GM21367 (cell line): ENCODE measurements around the gene DUSP28.
"Not testable (repeated sequence)": the region's sequence is repeated elsewhere in the genome, so short reads cannot be mapped to it uniquely, and the experiment has no call there.

Experiments used
- ATAC-seq: cut with Tn5 transposase; IDR thresholded peaks from one replicate; pipeline ENCODE4 v1.9.1; 2021; ENCODE audit not compliant: unreplicated experiment

The DUSP28 gene

GRCh38 chr2:240560480-240561324 lies 545 bp downstream of the DUSP28 start:
- ATAC-seq, result peak; percentile 56

- ATAC-seq, result no peak
These were observed 1.3 kb downstream of the DUSP28 start for GRCh38 chr2:240561325-240561971.

DNA sequence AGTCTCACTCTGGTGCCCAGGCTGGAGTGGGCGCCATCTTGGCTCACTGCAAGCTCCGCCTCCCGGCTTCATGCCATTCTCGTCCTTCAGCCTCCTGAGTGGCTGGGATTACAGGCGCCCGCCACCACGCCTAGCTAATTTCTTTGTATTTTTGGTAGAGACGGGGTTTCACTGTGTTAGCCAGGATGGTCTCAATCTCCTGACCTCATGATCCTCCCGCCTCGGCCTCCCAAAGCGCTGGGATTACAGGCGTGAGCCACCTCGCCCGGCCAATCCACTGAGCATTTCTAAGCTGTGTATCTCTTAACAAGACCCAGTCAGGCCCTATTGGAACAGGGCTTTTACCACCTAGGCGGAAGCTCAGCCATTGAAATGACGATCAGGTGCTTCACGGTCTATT lies 3.1 kb downstream of the DUSP28 start:
- ATAC-seq, result not testable (repeated sequence)

DNA sequence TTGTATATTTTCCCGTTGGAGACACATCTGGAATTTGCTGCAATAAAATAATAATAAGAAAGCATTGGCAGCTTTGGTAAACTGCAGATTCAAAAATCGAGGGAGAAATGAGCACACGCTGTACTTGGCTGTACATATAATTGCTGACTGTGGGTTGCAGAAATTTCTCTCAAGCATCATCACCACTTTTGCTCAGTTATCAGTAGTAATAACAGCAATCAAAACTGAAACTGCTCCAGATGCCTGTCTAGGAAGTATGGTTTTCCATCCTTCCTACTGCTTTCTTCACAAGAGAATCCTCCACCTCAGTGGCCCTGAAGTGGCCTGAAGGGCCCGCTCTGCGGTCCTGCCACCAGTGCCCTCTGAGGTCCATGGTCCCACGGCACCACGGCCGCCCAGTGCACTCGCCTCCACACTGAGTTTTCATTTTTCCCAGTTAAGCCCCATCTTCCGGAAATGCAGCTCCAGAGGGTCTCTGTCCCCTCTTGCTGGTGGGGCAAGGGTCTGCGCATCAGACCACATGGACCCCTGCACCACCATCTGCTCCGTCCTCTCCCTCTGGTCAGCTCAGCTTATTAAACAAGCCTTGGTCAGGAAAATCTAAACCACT lies 3.9 kb downstream of the DUSP28 start:
- ATAC-seq, result no peak

DNA sequence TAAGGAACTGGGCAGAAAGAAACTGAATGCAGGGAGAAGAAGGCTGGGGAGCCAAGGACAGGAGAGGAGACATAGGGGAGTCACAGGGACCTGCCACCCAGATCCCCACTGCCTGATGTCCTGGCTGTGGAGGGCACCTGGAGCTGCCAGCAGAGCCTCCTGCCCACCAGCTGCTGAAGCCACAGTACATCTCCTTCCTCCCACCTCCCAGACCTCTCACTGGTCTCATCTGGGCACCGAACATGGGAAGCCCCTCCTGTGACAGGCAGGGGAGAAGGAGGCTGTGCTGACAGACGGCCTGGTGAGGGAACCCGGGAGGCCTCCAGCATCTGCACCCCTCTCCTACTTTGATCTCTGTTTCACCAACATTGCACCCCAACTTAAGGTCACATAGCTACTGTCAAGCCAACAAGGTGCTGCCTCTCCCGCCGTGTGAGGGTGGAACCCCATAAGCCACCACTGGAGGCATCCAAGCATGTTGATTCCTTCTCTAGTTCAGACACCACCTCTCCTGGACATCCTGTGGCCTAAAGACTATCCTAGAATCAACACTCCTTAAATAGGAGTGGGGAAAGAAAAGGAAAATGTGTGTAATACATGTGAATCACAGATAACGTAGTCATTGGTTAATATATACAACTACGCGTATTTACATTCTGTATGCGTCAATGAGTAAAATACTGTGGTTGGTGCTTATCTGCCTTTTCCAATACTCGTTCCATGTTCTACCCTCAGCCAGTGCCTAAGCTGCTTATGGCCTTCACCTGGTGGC lies 4.6 kb downstream of the DUSP28 start:
- ATAC-seq, result no peak

DNA sequence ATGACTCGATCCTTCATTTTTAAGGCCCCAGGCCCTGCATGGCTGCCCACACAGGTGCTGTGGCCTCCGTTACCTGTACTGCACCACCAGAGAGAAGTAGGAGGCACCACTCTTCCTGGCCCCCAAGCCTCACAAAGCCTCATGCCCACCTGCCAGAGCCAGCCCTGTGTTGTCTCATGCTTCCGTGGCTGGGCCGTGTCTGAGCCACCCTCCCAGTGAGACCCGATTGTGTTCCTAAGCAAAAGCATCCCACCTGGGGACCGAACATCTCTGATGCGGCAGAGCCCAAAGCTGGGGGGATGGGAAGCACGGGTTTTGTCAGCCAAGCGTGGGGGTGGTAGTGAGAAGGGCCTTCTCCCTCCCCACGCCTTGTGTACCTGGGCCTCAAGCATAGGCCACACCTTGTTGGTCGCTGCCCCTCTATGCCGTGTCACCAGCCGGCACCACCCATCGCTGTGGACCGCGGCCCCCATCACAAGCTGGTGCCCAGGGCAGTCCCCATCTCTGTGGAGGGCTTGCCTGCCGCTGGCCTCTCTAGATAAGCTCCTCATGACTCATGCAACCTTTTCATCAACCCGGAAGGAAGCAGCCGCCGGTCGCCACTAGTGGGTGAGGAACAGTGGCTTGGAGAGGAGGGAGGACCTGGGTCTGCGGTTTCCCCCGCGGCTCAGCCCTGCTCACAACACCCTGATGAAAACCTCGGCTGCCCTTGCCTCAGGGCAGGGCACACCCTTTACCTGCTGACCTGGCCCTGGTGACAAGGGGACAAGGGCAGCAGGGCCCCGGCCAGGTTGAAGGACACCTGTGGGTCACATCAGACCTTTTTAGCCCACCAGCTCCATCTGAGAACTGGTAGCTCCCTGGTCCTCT lies 5.4 kb downstream of the DUSP28 start:
- ATAC-seq, result peak; percentile 29

DNA sequence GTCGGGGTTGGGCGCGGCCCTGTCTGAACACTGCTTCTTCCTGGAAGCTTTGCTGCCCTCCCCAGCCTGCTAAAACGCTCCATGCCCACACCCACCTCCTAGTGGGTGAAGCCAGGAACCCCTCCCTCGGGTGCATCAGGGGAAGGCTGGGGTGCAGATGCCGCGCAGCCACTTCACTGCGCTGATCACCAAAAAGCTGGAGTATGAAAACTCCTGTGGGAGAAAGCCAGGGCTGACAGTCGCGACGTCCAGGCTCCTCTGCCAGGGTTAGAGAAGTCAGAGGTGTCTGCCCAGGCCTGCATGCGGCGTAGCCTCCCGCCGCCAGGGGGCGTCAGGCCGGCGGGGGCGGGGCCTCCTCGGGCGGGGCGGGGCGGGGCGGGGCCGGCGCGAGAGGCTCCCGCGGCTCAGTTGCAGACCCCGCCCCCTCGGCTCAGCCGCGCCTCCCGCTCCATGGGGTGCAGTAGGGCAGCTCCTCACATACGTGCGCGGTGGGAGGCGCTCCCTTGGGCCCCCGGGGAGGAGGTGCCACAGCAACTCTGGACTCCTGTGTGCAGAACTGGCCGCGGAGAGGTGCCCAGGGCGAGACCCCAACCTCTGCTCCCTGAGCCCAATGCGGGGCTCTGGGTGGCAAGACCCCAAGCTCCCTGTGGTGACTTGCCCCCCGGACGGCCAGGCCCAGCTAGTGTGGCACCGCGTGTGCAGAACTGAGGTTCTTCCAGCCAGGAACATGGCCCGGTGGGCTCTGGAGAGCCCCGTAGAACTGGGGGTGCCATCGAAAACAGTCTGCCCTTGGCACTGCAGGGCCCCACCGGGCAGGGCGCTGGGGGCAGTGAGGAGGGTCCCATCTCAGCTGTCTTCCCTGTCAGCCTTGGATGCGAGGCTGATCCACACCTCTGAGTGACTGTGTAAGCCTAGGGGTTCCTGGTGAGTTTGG lies 6.3 kb downstream of the DUSP28 start:
- peak; percentile 47 for ATAC-seq

DNA sequence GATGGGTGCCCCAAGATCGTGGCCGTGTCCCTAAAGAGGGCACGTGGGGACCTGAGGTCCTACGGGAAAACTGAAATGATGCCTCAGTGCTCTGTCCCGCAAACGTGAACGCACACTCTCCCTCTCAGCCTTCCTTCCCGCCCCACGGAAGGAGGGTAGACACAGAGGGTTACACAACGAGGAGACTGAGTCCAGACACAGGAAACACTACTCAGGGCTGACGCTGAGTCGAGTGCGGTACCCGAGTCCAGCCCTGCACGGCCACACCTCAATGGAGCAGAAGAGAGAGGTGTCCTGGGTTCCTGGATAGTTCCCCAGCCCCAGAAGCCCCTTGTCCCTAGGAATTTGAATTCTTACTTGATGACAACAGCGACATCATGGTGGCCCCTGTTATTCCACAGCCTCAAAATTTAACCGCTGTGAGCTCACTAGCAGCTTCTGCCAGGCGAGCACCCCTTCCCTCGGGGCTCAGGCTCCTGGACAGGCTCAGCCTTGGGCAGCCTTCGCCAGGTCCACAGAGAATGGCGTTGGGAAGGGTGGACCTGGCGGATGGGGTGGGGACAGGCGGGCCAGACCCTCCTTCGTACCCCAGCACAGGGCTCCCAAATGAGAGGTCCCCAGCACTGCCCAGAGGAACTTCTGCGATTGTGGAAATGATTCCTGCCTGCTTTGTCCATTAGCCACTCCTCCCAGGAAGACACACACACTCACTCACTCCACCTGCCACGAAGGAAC lies 7.1 kb downstream of the DUSP28 start:
- ATAC-seq, result no peak

- ATAC-seq, result peak; percentile 16
These were observed 7.9 kb downstream of the DUSP28 start, which contains the start of gene RNPEPL1 for GRCh38 chr2:240567872-240568677. Gene RNPEPL1, plus strand, starts transcription at chr2:240568484. Its CDS starts 103 bp downstream, at chr2:240568587.

DNA sequence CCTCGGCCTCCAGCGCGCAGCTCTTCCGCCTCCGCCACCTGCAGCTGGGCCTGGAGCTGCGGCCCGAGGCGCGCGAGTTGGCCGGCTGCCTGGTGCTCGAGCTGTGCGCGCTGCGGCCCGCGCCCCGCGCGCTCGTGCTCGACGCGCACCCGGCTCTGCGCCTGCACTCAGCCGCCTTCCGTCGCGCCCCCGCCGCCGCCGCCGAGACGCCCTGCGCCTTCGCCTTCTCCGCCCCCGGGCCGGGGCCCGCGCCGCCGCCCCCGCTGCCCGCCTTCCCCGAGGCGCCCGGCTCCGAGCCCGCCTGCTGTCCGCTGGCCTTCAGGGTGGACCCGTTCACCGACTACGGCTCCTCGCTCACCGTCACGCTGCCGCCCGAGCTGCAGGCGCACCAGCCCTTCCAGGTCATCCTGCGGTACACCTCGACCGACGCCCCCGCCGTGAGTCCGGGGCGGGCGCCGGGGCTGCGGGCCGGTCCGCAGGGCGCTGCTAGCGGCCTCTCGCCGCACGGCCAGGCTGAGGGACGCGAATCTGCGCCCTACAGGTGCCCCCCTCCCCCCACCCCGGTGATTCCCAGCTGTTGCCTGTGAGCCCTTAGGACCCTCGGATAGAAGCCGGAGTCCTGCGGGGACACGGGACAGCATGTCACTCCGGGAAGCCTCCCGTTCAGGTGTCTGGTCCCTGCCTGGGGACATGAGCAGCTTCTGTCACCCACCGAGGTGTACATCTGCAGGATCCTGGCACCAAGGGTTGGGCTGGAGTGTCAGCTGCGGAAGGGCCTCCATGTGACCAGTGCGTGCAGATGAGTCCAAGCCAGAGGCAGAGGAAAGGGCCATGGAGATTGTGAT lies 8.7 kb downstream of the DUSP28 start:
- peak; percentile 7 for ATAC-seq

GRCh38 chr2:240569523-240569997 lies 9.4 kb downstream of the DUSP28 start:
- no peak for ATAC-seq

DNA sequence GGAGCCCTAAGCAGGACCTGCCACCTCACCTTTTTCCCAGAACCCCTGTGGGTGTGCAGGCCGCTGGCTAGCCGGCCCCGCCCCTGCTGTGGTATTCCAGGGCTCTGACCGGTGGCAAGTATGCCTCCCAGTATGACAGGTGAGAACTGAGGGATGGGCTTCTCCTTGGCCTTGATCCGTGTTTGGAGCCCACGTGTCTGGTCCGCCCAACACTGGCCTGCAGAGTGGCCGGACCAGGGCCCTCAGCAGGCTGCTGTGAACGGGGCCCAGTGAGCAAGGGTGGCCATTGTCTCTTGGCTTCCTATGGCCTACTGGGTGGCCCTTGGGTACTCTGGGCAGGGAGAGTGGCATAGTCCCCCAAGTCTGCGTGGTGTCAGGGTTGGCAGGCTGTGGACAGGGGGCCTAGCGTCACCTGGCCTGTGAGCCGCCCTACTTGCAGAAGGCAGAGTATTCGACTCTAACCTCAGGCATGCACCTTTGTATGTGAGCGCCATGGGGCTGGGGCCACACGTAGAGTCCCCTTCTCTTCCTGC lies 9.9 kb downstream of the DUSP28 start:
- no peak for ATAC-seq

- no peak for ATAC-seq
These were observed 10.6 kb downstream of the DUSP28 start for GRCh38 chr2:240570531-240571313.

GRCh38 chr2:240571314-240571973 lies 11.3 kb downstream of the DUSP28 start:
- no peak for ATAC-seq
